Pons (tissue), 1 donor: ENCODE data around the gene APBA2.

ENCODE experiments used
- DNase-seq: peaks from one replicate; pipeline ENCODE4 v3.0.0-alpha.2; 2016; ENCODE audit warnings: low spot score

The APBA2 gene

GRCh38 chr15:29120593-29121368 lies 235.0 kb downstream of the APBA2 start:
- DNase-seq, result no peak

GRCh38 chr15:29121369-29121656 lies 235.5 kb downstream of the APBA2 start:
- no peak for DNase-seq

- no peak for DNase-seq
These were observed 236.1 kb downstream of the APBA2 start for GRCh38 chr15:29121907-29122306.

GRCh38 chr15:29122506-29122905 lies 236.7 kb downstream of the APBA2 start:
- DNase-seq, result no peak

GRCh38 chr15:29123171-29123570 lies 237.4 kb downstream of the APBA2 start:
- DNase-seq, result no peak

- no peak for DNase-seq
These were observed 238.2 kb downstream of the APBA2 start for GRCh38 chr15:29123991-29124390.

GRCh38 chr15:29124581-29125381 lies 239.0 kb downstream of the APBA2 start:
- DNase-seq, result no peak

- no peak for DNase-seq
These were observed 239.8 kb downstream of the APBA2 start for GRCh38 chr15:29125382-29126207.

GRCh38 chr15:29126208-29126536 lies 240.4 kb downstream of the APBA2 start:
- DNase-seq, result no peak

GRCh38 chr15:29126821-29127461 lies 241.2 kb downstream of the APBA2 start:
- DNase-seq, result no peak

- DNase-seq, result no peak
These were observed 242.0 kb downstream of the APBA2 start for GRCh38 chr15:29127506-29128430.

- DNase-seq, result no peak
These were observed 242.9 kb downstream of the APBA2 start for GRCh38 chr15:29128671-29129070.

GRCh38 chr15:29129221-29129620 lies 243.4 kb downstream of the APBA2 start:
- DNase-seq, result no peak

GRCh38 chr15:29129926-29130325 lies 244.2 kb downstream of the APBA2 start:
- no peak for DNase-seq

- no peak for DNase-seq
These were observed 244.7 kb downstream of the APBA2 start for GRCh38 chr15:29130476-29130875.

- no peak for DNase-seq
These were observed 245.4 kb downstream of the APBA2 start for GRCh38 chr15:29130951-29131839.

GRCh38 chr15:29131840-29132420 lies 246.2 kb downstream of the APBA2 start:
- DNase-seq, result no peak

GRCh38 chr15:29132735-29133181 lies 247.0 kb downstream of the APBA2 start:
- no peak for DNase-seq

- DNase-seq, result no peak
These were observed 247.5 kb downstream of the APBA2 start for GRCh38 chr15:29133321-29133720.

- no peak for DNase-seq
These were observed 248.0 kb downstream of the APBA2 start for GRCh38 chr15:29133791-29134190.
